ENCODE measurements around the gene CEACAM8.
"Not testable (repeated sequence)": the region's sequence is repeated elsewhere in the genome, so short reads cannot be mapped to it uniquely, and the experiment has no call there.

CEACAM8 gene

GRCh38 chr19:42544146-42544545, 50.6 kb downstream of the CEACAM8 start:
- no peak for DNase-seq (ENCODE audit: low read depth in 2 of 2)

DNA sequence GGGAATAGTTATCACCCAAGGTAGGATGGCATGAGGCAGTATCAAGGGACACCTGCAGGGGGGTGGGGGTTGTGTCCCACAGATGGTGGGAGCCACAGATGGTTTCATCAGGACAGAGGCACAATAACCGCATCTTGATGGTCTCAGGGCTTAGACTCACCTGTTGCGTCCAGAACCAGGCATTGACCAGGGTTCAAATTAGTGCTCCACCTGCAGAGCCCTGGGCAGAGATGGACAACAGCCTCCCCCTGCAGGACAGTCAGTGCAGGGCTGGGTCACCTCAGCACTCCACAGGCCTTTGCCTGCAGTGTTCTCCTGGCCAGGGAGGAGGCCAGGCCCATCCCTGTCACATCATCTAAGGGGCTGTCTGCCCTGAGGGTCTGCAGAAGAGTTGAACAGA, 51.9 kb downstream of the CEACAM8 start:
- no peak for DNase-seq (ENCODE audit: low read depth in 2 of 2)

GRCh38 chr19:42540071-42540553, 54.6 kb downstream of the CEACAM8 start:
- no peak for DNase-seq (ENCODE audit: low read depth in 2 of 2)

- DNase-seq (ENCODE audit: low read depth in 2 of 2) = no peak
Measured at GRCh38 chr19:42538841-42539709, 55.6 kb downstream of the CEACAM8 start.

DNA sequence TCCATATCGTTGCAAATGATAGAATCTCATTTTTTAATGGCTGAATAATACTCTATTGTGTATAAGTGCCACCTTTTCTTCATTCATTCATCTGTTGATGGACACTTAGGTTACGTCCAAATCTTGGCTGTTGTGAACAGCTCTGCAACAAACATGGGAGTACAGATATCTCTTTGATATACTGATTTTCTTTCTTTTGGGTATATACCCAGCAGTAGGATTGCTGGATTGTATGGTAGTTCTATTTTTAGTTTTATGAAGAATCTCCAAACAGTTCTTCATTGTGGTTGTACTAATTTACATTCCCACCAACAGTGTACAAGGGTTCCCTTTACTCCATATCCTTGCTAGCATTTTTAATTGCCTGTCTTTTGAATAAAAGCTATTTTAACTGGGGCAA, 59.4 kb downstream of the CEACAM8 start:
- DNase-seq (ENCODE audit: low read depth in 2 of 2) = not testable (repeated sequence)

DNA sequence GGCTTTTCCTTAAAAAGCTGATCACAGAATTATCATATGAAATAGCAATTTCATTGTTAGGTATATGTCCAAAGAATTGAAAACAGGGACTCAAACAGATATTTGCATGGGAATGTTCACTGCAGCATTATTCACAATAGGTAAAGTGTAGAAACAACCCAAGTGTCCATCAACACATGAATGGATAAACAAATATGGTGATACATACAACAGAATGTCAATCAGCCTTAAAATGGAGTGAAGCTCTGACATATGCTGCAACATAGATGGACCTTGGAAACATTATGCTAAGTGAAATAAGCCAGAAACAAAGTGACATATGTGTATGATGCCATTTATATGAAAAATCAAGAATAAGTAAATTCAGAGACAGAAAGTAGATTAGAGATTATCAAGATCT, 60.3 kb downstream of the CEACAM8 start:
- DNase-seq (ENCODE audit: low read depth in 2 of 2) = no peak

GRCh38 chr19:42532891-42533290, 61.8 kb downstream of the CEACAM8 start:
- no peak for DNase-seq (ENCODE audit: low read depth in 2 of 2)

- DNase-seq (ENCODE audit: low read depth in 2 of 2) = no peak
Measured at GRCh38 chr19:42531313-42531712, 63.4 kb downstream of the CEACAM8 start.

Data from stimulated activated CD4-positive, alpha-beta T cell treated with anti-CD3 and anti-CD28 coated beads, Interleukin-12 subunit alpha, Interleukin-12 subunit beta, amount 100 ng/mL, for 24 hours (primary cell).